Neural crest cell (in vitro differentiated cells): ENCODE results near the gene PKP2. TPM values are rescaled to one million over a fixed set of nuclear protein-coding genes. Genes with fewer than 3 reads are reported as not detected.

Experiments
- DNase-seq: peaks from one replicate; pipeline ENCODE4 v3.0.0; 2021; ENCODE audit warnings: low read depth, mixed read lengths, low spot score
- H3K27ac Mint-ChIP-seq: one replicate; pipeline ENCODE4 v1.8.0; 2021; ENCODE audit warnings: mild to moderate bottlenecking, mixed read lengths; ENCODE audit not compliant: unreplicated experiment
- H3K27me3 Mint-ChIP-seq: 2 replicates; pipeline ENCODE4 v1.8.0; 2021; ENCODE audit warnings: low read depth, mild to moderate bottlenecking, mixed read lengths
- H3K36me3 Mint-ChIP-seq: 2 replicates; pipeline ENCODE4 v1.8.0; 2021; ENCODE audit warnings: low read depth, mild to moderate bottlenecking, mixed read lengths
- H3K4me1 Mint-ChIP-seq: 2 replicates; pipeline ENCODE4 v1.8.0; 2021; ENCODE audit warnings: mixed read lengths
- H3K4me3 Mint-ChIP-seq: one replicate; pipeline ENCODE4 v1.8.0; 2021; ENCODE audit warnings: mild to moderate bottlenecking, mixed read lengths
- H3K9me3 Mint-ChIP-seq: 2 replicates; pipeline ENCODE4 v1.8.0; 2021; ENCODE audit warnings: mixed read lengths
- total RNA-seq: library from RNA; stranded (reverse); gene quantifications from 2 replicates; pipeline ENCODE4 v1.2.1, GENCODE V29; 2021
- TF ChIP-seq, protein P1 (sequence below): fragments of 200-600 bp; sonication (generic); conservative IDR thresholded peaks from 2 replicates; pipeline ENCODE4 v1.5.0; 2021; ENCODE audit warnings: antibody characterized with exemption, mild to moderate bottlenecking

Gene PKP2
- total RNA-seq, 1 donor from 2014 or later, result 3.6 TPM

DNA sequence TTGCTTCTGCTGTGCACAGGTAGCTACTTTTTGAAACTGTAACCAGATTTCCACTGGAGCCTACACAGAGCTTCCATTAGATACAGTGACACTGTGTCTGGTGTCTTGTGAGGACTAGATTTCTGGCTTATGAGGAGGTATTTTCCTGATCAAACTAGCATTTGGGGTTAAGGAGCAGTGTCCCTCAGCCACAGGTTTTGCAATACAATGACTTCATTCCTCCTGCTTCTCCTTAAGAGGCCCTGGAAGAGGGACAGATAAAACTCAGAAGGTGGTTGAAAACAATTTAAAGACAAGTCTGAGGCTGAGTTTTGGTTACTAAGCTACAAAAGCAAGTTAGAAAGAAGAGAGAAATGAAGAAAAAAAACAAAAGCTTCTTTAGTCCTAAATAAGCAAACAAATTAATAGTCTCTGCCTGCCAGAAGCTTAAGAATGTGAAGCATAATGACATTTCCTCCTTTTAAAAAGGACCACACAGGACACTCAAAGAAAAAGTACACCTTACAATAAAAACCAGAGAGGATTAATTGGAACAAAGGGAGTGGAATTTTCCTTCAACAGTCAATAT, 53.0 kb downstream of the PKP2 start:
- Mint-ChIP-seq H3K36me3 (no peaks in the 10 kb centered on the region), H3K9me3 (no peaks in the 10 kb centered on the region), H3K27ac (no peak overlapping the region), H3K4me3 (no peak overlapping the region), H3K27me3 (no peaks in the 10 kb centered on the region), H3K4me1 (peaks cover 10% of the 10 kb centered on the region)
- DNase-seq, result no peak
- TF ChIP-seq, protein P1, sequence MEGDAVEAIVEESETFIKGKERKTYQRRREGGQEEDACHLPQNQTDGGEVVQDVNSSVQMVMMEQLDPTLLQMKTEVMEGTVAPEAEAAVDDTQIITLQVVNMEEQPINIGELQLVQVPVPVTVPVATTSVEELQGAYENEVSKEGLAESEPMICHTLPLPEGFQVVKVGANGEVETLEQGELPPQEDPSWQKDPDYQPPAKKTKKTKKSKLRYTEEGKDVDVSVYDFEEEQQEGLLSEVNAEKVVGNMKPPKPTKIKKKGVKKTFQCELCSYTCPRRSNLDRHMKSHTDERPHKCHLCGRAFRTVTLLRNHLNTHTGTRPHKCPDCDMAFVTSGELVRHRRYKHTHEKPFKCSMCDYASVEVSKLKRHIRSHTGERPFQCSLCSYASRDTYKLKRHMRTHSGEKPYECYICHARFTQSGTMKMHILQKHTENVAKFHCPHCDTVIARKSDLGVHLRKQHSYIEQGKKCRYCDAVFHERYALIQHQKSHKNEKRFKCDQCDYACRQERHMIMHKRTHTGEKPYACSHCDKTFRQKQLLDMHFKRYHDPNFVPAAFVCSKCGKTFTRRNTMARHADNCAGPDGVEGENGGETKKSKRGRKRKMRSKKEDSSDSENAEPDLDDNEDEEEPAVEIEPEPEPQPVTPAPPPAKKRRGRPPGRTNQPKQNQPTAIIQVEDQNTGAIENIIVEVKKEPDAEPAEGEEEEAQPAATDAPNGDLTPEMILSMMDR, result no peak

DNA sequence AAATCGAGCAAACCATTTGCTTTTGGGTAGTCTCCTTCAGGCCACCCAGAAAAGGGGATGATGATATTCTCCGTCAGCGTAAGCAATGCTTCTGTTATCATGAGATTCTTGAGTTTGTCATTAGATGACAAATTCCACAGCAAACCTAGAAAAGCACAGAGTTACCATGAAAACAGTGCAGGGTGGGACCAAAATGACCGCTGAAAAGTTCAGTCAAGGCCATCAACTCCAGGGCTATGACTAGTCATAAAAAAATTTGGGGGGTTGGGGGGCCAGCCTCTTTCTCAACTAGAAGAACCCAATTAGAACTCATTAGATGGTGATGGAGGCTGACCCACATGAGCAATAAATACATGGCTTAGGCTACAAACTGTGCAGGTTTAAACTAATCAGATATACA, 55.5 kb downstream of the PKP2 start:
- DNase-seq, result no peak
- H3K27ac Mint-ChIP-seq, result no peak overlapping the region
- H3K4me1 Mint-ChIP-seq, result peaks cover 10% of the 10 kb centered on the region
- H3K36me3 Mint-ChIP-seq, result peaks cover 3% of the 10 kb centered on the region
- TF ChIP-seq, protein P1, result no peak
- H3K9me3 Mint-ChIP-seq, result no peaks in the 10 kb centered on the region
- no peaks in the 10 kb centered on the region for H3K27me3 Mint-ChIP-seq
- H3K4me3 Mint-ChIP-seq, result no peak overlapping the region

DNA sequence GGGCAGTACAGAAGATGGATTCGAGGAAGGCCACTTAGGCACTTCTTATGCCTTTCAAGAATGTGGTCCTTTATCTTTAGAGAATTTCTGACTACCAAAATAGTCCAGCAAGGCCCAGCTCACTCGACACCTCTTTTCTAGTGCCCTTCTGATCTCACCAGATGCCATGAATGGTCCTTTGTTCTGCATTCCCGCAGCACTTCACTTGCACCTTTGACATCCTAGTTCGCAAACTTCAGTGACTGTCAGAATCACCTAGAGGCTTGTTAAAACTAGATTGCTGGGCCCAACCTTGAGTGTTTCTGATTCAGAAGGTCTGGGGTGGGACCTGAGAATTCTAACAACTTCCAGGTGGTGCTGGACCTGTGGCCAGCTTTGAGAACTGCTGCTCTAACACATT, 56.7 kb downstream of the PKP2 start:
- TF ChIP-seq, protein P1, result no peak
- H3K9me3 Mint-ChIP-seq, result no peaks in the 10 kb centered on the region
- no peak overlapping the region for H3K4me3 Mint-ChIP-seq
- no peak overlapping the region for H3K27ac Mint-ChIP-seq
- DNase-seq, result no peak
- H3K36me3 Mint-ChIP-seq, result peaks cover 3% of the 10 kb centered on the region
- H3K27me3 Mint-ChIP-seq, result no peaks in the 10 kb centered on the region
- H3K4me1 Mint-ChIP-seq, result peaks cover 10% of the 10 kb centered on the region

DNA sequence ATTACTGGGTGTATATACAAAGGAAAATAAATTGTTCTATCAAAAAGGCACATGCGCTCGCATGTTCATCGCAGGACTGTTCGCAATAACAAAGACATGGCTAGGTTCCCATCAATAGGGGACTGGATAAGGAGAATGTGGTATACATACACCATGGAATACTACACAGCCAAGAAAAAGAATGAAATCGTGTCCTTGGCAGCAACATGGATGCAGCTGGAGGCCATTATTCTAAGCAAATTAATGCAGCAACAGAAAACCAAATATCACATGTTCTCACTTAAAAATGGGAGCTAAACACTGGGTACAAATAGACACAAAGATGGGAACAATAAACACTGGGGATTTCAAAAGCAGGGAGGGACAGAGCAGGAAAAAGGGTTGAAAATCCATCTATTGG, 58.6 kb downstream of the PKP2 start:
- H3K9me3 Mint-ChIP-seq, result no peaks in the 10 kb centered on the region
- DNase-seq, result no peak
- H3K4me1 Mint-ChIP-seq, result peaks cover 5% of the 10 kb centered on the region
- no peak overlapping the region for H3K4me3 Mint-ChIP-seq
- no peak overlapping the region for H3K27ac Mint-ChIP-seq
- H3K36me3 Mint-ChIP-seq, result peaks cover 3% of the 10 kb centered on the region
- TF ChIP-seq, protein P1, result no peak
- no peaks in the 10 kb centered on the region for H3K27me3 Mint-ChIP-seq

DNA sequence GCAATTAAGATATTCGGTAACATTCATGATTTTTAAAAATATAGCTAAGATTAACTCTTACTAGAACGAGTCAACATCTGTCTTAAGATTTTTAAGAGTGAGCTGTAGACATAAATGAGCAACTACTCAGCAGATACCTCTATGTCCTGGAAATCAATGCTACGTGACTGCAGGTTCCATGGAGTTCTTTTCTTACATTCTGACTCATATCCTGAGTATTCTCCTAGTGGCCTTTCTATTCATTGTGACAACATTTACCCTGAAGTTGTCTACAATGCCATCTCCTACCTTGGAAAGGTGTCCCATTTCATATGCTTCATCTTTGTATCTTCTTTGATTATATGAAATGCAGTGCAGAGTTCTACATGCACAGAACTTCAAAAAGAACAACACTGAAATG, 59.9 kb downstream of the PKP2 start:
- no peak overlapping the region for H3K4me3 Mint-ChIP-seq
- H3K36me3 Mint-ChIP-seq, result peaks cover 3% of the 10 kb centered on the region
- no peak for DNase-seq
- no peak overlapping the region for H3K27ac Mint-ChIP-seq
- peaks cover 5% of the 10 kb centered on the region for H3K4me1 Mint-ChIP-seq
- no peaks in the 10 kb centered on the region for H3K27me3 Mint-ChIP-seq
- TF ChIP-seq, protein P1, result no peak
- H3K9me3 Mint-ChIP-seq, result no peaks in the 10 kb centered on the region
